ENCODE measurements around the gene GRB14. TPM values are rescaled to one million over a fixed set of nuclear protein-coding genes. Genes with fewer than 3 reads are reported as not detected.
A peak's percentile ranks its signal among the peaks of the same experiment; 100 is the strongest.

Gene GRB14
- total RNA-seq, 1 donor from 2014 or later = 5.8 TPM

DNA sequence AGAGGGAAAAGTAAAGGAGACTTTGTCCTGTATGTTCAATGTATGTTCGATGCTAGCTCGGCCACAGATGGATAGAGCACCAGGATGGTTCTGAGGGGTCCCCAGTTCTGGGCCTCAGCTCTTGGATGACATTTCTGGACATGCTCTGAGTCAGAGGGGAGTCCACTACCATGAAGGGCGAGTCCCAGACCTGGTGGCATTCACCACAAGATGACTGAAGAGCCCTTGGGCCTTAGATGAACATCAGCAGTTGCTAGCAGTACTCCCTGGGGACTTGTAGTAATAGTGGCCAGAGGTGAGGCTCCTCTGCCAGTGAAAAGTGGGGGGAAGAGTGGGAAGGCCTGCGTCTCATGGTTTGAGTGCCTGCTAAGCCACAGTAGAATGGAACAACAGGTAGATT, 109.5 kb downstream of the GRB14 start:
- H3K27me3 Mint-ChIP-seq (ENCODE audit: unreplicated experiment) = peaks cover 5% of the 10 kb centered on the region
- DNase-seq (ENCODE audit: low spot score) = no peak
- H3K36me3 Mint-ChIP-seq (ENCODE audit: low read depth, unreplicated experiment) = no peaks in the 10 kb centered on the region
- no peak overlapping the region for H3K27ac Mint-ChIP-seq (ENCODE audit: unreplicated experiment)
- TF ChIP-seq, protein P1, sequence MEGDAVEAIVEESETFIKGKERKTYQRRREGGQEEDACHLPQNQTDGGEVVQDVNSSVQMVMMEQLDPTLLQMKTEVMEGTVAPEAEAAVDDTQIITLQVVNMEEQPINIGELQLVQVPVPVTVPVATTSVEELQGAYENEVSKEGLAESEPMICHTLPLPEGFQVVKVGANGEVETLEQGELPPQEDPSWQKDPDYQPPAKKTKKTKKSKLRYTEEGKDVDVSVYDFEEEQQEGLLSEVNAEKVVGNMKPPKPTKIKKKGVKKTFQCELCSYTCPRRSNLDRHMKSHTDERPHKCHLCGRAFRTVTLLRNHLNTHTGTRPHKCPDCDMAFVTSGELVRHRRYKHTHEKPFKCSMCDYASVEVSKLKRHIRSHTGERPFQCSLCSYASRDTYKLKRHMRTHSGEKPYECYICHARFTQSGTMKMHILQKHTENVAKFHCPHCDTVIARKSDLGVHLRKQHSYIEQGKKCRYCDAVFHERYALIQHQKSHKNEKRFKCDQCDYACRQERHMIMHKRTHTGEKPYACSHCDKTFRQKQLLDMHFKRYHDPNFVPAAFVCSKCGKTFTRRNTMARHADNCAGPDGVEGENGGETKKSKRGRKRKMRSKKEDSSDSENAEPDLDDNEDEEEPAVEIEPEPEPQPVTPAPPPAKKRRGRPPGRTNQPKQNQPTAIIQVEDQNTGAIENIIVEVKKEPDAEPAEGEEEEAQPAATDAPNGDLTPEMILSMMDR (IDR thresholded peaks at IDR 0.05; ENCODE audit: unreplicated experiment) = no peak
- peaks cover 3% of the 10 kb centered on the region for H3K4me1 Mint-ChIP-seq (ENCODE audit: unreplicated experiment)
- H3K4me3 Mint-ChIP-seq (ENCODE audit: unreplicated experiment) = no peak overlapping the region
- H3K9me3 Mint-ChIP-seq (ENCODE audit: unreplicated experiment) = no peaks in the 10 kb centered on the region

DNA sequence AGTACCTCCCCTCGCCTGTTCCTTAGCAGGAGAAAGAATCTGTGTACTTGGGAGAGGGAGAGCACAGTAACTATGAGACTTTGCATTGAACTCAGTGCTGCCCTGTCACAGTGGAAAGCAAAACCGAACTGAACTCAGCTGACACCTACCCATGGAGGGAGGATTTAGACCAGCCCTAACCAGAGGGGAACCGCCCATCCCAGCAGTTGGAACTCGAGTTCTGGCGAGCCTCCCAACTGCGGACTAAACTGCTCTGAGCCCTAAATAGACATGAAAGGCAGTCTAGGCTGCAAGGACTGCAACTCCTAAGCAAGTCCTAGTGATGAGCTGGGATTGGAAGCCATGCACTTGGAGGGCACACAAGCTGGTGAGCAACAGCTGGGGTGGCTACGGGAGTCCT, 110.4 kb downstream of the GRB14 start:
- Mint-ChIP-seq H3K27me3 (ENCODE audit: unreplicated experiment) (peaks cover 5% of the 10 kb centered on the region), H3K4me3 (ENCODE audit: unreplicated experiment) (no peak overlapping the region), H3K4me1 (ENCODE audit: unreplicated experiment) (peaks cover 3% of the 10 kb centered on the region), H3K36me3 (ENCODE audit: low read depth, unreplicated experiment) (no peaks in the 10 kb centered on the region), H3K27ac (ENCODE audit: unreplicated experiment) (no peak overlapping the region), H3K9me3 (ENCODE audit: unreplicated experiment) (no peaks in the 10 kb centered on the region)
- TF ChIP-seq, protein P1 (IDR thresholded peaks at IDR 0.05; ENCODE audit: unreplicated experiment) = no peak
- no peak for DNase-seq (ENCODE audit: low spot score)

DNA sequence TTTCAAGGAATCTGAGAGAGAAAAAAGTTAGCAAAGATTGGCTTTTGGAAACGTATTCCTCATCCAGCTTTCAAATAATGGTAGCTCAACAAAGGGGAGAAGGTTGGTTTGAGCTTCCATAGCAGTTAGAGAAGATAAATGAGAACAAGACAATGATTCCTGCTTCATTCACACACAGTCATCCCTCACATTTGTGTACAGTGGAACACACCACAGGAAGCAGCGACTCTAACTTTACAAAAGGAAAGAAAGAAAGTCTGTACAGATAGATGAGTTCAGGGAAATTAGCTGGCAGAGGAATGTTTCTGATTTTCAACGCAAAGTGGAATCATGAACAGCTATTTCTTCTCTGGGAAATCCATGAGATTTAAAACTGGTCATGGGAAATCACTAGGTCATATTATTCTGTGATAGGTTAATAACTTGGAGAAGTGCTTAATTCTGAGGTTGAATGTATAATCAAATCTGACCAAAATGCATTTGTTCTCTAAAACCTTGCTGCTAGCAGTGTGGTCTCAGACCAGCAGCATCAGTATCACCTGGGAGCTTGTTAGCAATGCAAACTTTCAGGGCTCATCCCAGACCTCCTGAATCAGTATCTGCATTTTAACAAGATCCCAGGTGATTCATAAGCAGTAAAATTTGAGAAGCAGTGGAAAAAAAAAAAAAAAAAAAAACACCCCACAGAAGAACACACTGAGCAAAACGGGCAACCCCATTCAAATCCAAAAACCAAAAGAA, 112.0 kb downstream of the GRB14 start:
- no peak overlapping the region for H3K4me3 Mint-ChIP-seq (ENCODE audit: unreplicated experiment)
- no peaks in the 10 kb centered on the region for H3K36me3 Mint-ChIP-seq (ENCODE audit: low read depth, unreplicated experiment)
- H3K4me1 Mint-ChIP-seq (ENCODE audit: unreplicated experiment) = peaks cover 3% of the 10 kb centered on the region
- H3K27me3 Mint-ChIP-seq (ENCODE audit: unreplicated experiment) = peaks cover 3% of the 10 kb centered on the region
- H3K27ac Mint-ChIP-seq (ENCODE audit: unreplicated experiment) = no peak overlapping the region
- H3K9me3 Mint-ChIP-seq (ENCODE audit: unreplicated experiment) = no peaks in the 10 kb centered on the region
- TF ChIP-seq, protein P1 (IDR thresholded peaks at IDR 0.05; ENCODE audit: unreplicated experiment) = no peak
- DNase-seq (ENCODE audit: low spot score) = no peak

DNA sequence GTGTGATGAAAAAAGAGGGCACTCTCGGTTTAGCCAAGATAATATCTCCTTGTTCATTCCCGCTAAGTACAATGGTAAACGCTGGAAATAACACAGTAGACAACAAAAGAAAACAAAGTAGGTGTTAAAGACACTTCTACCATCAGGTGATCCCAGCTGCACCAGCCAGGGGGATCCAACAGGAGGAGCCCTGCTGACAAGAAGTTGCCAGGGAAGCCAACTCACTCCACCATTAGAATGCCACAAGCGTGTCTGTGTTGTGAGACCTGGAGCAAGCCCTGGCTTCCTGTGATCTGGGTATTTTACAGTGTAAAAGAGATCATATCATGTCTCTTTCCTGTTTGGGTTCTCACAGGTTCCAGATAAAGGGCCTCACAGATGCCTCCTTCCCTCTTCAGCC, 117.0 kb downstream of the GRB14 start:
- Mint-ChIP-seq H3K4me1 (ENCODE audit: unreplicated experiment) (peaks cover 3% of the 10 kb centered on the region), H3K36me3 (ENCODE audit: low read depth, unreplicated experiment) (no peaks in the 10 kb centered on the region), H3K27ac (ENCODE audit: unreplicated experiment) (no peak overlapping the region), H3K27me3 (ENCODE audit: unreplicated experiment) (no peaks in the 10 kb centered on the region), H3K9me3 (ENCODE audit: unreplicated experiment) (no peaks in the 10 kb centered on the region), H3K4me3 (ENCODE audit: unreplicated experiment) (no peak overlapping the region)
- TF ChIP-seq, protein P1 (IDR thresholded peaks at IDR 0.05; ENCODE audit: unreplicated experiment) = peak; percentile 44
- DNase-seq (ENCODE audit: low spot score) = peak; percentile 15

DNA sequence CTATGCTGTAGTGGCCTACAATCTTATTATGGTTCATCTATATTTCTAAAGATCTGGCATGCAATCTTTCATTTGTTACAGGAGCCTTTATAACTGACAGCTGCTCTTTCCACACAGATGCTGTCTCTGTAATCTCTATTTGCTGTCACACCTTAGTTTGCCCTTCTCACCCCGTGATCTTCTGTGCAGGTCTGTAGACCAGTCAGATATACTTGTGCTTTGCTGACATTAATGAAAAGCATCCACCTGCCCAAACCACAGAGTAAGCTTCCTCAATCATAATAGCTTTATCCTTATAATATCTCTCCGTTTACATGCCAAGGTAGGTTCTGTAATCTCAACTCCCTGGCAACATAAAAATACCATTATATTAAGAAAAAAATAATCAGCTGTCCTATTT, 122.4 kb downstream of the GRB14 start:
- Mint-ChIP-seq H3K27me3 (ENCODE audit: unreplicated experiment) (no peaks in the 10 kb centered on the region), H3K4me1 (ENCODE audit: unreplicated experiment) (no peaks in the 10 kb centered on the region), H3K9me3 (ENCODE audit: unreplicated experiment) (no peaks in the 10 kb centered on the region), H3K4me3 (ENCODE audit: unreplicated experiment) (no peak overlapping the region), H3K27ac (ENCODE audit: unreplicated experiment) (no peak overlapping the region), H3K36me3 (ENCODE audit: low read depth, unreplicated experiment) (no peaks in the 10 kb centered on the region)
- no peak for DNase-seq (ENCODE audit: low spot score)
- TF ChIP-seq, protein P1 (IDR thresholded peaks at IDR 0.05; ENCODE audit: unreplicated experiment) = no peak
